Skeletal muscle tissue (tissue), 4 donors: ENCODE data around the gene MEGF6. TPM values are rescaled to one million over a fixed set of nuclear protein-coding genes. Genes with fewer than 3 reads are reported as not detected.

Source experiments
- H3K27ac ChIP-seq: one replicate; pipeline ENCODE4 v1.7.0; 2013; ENCODE audit warnings: mild to moderate bottlenecking, low read depth, low read length, inconsistent platforms
- H3K27me3 ChIP-seq, 3 donors: one replicate each; pipeline ENCODE4 v1.7.0; 2013; ENCODE audit warnings: low read length in 3 of 3; ENCODE audit not compliant: control insufficient read depth in 3 of 3, insufficient read depth in 3 of 3
- H3K36me3 ChIP-seq, 3 donors: one replicate each; pipeline ENCODE4 v1.7.0; 2013; ENCODE audit warnings: low read length in 3 of 3; ENCODE audit not compliant: control insufficient read depth in 3 of 3, insufficient read depth in 3 of 3
- H3K4me1 ChIP-seq, 3 donors: one replicate each; pipeline ENCODE4 v1.7.0; 2013; ENCODE audit warnings: low read length in 3 of 3, mild to moderate bottlenecking in 3 of 3; ENCODE audit not compliant: control insufficient read depth in 3 of 3, insufficient read depth in 3 of 3
- H3K4me3 ChIP-seq, 3 donors: one replicate each; pipeline ENCODE4 v1.7.0; 2013; ENCODE audit warnings: low read length in 3 of 3
- H3K9ac ChIP-seq, 3 donors: one replicate each; pipeline ENCODE4 v1.7.0; 2013; ENCODE audit warnings: low read length in 3 of 3, mild to moderate bottlenecking in 3 of 3, moderate library complexity in 2 of 3, low read depth in 1 of 3
- H3K9me3 ChIP-seq, 3 donors: one replicate each; pipeline ENCODE4 v1.7.0; 2013; ENCODE audit warnings: low read length in 3 of 3; ENCODE audit not compliant: control insufficient read depth in 3 of 3
- total RNA-seq: library from RNA; depleted of rRNA; stranded (reverse); fragments of >200 nt; gene quantifications from one replicate; pipeline ENCODE4 v1.2.3, GENCODE V29; 2014
- donor health status: Osteomylitis.

MEGF6 gene
- total RNA-seq, 1 donor from 2014 or later, result 10.4 TPM

GRCh38 chr1:3568815-3569435 is 42.4 kb downstream of the MEGF6 start:
- Histone ChIP-seq H3K27me3 (peaks cover 0 to 23% (median 11%) of the 10 kb centered on the region in 3 donors), H3K9ac (no peak overlapping the region), H3K4me1 (no peaks in the 10 kb centered on the region), H3K4me3 (no peak overlapping the region), H3K9me3 (no peaks in the 10 kb centered on the region), H3K27ac (no peak overlapping the region), H3K36me3 (no peaks in the 10 kb centered on the region)

DNA sequence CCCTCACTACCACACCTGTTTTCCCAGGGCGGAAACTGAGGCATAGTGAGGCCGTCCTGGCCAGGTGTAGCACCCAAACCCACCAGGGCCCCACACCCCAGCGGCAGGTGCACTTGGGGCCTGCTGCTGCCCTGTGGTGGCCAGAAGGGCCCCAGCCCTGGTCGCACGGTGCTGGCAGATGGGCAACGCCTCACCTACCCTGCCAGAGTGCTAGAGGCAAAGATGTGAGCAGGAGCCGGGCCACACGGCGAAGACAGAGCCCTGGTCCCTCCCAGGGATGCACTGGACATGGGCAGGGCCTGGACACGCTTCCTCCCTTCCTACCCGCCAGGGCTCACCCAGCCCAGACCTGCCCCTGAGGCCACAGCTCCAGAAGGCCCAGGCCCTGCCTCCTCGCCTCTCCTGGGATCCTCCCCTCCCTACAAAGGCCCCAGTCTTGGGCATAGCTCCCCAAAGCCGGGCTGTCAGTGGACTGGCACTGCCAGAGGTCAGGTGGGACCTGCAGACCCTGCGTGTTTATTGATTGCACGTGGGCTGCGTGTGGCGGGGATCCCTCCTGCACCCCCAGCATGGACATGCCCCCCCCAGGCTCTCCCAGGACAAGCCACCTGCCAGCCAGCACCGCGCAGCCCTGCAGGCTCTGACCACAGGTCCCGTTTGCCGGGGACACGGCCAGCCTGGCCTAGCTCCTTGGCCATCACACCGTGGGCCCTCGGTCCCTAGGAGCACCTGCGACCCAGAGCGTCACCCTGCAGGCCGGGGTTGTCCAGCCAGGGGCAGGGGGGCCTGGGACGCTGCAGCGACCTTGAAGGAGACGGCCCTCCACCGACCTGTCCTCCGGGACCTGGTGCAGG is 44.1 kb downstream of the MEGF6 start:
- H3K36me3 ChIP-seq, result no peaks in the 10 kb centered on the region
- H3K9ac ChIP-seq, result no peak overlapping the region
- H3K9me3 ChIP-seq, result no peaks in the 10 kb centered on the region
- no peaks in the 10 kb centered on the region for H3K4me1 ChIP-seq
- H3K27ac ChIP-seq, result no peak overlapping the region
- no peak overlapping the region for H3K4me3 ChIP-seq
- peaks cover 0 to 29% (median 11%) of the 10 kb centered on the region in 3 donors for H3K27me3 ChIP-seq

DNA sequence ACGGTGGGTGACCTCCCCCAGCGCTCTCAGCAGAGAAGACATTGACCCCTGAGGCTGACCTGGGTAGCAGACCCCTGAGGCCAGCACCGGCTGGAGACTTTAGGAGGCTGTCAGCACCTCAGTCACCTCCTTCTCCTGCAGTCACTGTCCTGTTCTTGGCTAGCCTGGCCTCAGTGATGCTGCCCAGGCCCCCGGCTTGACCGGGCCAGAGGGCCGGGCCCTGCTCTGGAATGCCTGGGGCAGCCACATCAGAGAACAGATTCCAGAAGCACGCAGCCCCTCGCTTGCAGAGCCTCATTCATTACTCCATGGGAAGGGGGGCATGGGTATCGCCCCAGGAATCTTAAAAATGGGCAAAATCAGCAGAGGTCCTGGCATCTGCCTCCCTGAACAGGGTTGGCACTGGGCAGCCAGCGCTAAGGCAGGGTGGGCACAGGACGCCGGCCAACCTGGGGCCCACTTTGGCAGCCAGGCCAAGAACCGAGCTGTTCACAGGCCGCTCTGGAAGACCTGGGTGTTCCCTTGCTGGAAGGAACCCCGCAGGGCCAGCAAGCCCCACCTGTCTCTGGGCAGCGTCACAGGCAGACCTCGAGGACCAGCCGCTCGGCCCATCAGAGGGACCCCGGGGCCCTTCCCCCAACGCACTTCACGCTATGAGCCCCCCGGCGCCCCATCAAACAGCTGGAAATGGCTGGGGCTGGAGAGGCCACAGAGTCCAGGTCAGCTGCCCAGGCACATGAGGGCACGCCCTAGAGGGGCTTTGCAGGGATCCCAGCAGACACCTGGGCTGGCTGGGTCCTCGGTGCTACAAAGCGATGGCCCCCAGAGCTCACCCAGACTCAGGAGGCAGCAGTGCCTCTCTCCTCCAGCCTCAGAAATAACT is 45.1 kb downstream of the MEGF6 start:
- Histone ChIP-seq H3K27me3 (peaks cover 0 to 29% (median 11%) of the 10 kb centered on the region in 3 donors), H3K36me3 (no peaks in the 10 kb centered on the region), H3K27ac (no peak overlapping the region), H3K4me3 (no peak overlapping the region), H3K9me3 (no peaks in the 10 kb centered on the region), H3K4me1 (no peaks in the 10 kb centered on the region), H3K9ac (no peak overlapping the region)

DNA sequence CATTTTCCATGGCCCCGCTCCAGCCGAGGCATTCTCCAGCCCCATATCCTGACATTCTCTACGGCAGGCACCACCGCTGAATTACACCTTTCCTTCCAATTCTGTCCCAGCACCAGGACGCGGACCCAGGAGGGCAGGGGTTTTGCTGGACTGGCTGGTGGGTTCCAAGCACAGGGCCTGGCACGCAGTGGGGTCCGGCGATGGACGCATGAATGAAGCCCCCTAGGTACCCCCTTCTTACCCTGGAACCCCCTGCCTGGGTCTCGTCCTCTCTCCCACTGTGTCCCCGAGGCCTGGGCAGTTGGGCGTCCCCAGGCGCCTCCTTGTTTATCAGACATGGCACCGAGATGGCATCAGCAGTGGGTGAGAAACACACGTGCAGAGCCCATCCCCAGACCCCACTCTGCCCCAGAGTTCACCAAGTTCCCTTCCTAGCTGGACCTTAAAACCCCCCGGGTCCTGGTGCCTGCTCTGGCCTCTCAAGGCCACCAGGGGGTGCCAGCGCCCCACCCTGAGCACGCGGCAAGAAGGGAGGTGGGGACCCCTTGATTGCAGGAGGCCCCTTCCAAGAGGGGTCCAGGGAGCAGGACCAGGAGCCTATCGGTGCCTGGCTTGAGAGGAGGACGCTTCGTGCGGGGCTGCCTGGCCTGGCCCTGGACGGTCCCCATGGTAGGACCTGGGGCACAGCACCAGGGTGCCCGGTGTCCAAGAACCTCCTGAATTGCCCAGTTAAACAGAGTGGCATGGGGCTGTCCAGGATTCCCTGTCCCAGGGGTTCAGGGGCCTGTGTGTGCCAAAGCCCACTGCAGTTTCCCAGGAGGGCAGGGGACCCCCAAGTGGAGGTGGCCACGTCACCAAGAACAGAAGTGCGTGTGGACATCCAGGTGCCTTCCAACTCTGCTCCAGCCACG is 46.1 kb downstream of the MEGF6 start:
- Histone ChIP-seq H3K4me3 (no peak overlapping the region), H3K9me3 (no peaks in the 10 kb centered on the region), H3K27me3 (peaks cover 0 to 37% (median 11%) of the 10 kb centered on the region in 3 donors), H3K36me3 (no peaks in the 10 kb centered on the region), H3K4me1 (peaks cover 0 to 3% (median 2%) of the 10 kb centered on the region in 3 donors), H3K27ac (no peak overlapping the region), H3K9ac (no peak overlapping the region)

DNA sequence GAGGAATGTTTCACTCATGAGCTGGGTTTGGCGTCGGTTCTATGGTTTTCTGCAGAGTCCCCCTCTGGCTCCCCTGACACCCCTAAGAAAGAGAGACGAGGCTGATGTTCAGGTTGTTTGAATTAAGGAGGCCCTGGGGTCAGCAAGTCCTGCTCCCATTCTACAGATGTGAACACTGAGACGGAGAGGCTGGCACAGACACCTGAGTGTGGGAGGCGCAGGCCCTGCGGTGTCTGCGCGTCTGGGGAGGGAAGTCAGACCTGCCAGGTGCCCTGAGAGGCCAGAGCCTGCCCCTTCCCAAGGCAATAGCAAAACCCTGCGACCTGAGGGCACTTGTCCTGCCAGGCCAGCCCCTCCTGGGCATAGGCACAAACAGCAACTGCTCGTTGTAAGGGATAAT is 47.7 kb downstream of the MEGF6 start:
- Histone ChIP-seq H3K4me1 (peaks cover 0 to 3% (median 2%) of the 10 kb centered on the region in 3 donors), H3K27me3 (peaks cover 0 to 32% (median 15%) of the 10 kb centered on the region in 3 donors), H3K4me3 (no peak overlapping the region), H3K9ac (no peak overlapping the region), H3K27ac (no peak overlapping the region), H3K9me3 (no peaks in the 10 kb centered on the region), H3K36me3 (no peaks in the 10 kb centered on the region)

DNA sequence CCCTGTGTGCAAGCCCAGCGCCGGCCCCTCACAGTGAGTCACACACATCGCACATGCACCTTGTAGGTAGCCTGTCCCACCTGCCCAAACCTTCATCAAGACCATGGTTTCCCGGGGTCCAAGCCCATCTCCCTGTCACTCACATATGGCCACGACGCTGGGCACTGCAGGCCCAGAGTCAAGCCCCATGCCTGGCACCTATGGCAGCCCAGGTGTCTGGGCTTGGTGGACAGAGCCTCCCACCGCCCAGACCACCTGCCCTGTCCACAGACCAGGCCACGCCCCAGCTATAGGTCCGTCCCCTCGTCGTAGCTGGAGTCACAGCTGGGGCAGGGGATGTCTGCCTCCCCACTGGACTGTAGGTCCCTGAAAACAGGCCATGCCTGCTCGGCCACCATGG is 48.2 kb downstream of the MEGF6 start:
- H3K9me3 ChIP-seq, result no peaks in the 10 kb centered on the region
- H3K9ac ChIP-seq, result no peak overlapping the region
- no peak overlapping the region for H3K27ac ChIP-seq
- peaks cover 0 to 35% (median 15%) of the 10 kb centered on the region in 3 donors for H3K27me3 ChIP-seq
- H3K4me1 ChIP-seq, result peaks cover 0 to 3% (median 2%) of the 10 kb centered on the region in 3 donors
- H3K36me3 ChIP-seq, result no peaks in the 10 kb centered on the region
- no peak overlapping the region for H3K4me3 ChIP-seq

DNA sequence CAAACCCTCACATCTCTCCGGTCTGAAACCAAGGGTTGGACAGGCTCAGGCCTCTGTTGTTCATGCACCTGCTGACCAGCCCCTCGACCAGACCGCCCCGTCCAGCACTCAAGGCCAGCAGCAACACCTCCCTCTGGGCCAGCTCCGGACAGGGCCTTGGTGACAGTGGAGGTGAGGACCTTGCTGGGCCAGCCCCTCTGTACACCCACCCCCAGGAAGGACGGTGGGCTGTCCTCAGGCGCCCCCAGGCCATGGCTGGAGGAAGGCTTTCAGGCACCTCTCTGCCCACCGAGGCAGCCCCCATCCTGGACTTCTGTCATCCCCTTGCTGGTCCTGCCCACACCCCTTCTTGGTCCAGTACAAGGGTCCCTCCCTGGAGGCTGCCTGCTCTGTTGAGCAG is 48.6 kb downstream of the MEGF6 start:
- Histone ChIP-seq H3K27me3 (peaks cover 0 to 37% (median 15%) of the 10 kb centered on the region in 3 donors), H3K9me3 (no peaks in the 10 kb centered on the region)

DNA sequence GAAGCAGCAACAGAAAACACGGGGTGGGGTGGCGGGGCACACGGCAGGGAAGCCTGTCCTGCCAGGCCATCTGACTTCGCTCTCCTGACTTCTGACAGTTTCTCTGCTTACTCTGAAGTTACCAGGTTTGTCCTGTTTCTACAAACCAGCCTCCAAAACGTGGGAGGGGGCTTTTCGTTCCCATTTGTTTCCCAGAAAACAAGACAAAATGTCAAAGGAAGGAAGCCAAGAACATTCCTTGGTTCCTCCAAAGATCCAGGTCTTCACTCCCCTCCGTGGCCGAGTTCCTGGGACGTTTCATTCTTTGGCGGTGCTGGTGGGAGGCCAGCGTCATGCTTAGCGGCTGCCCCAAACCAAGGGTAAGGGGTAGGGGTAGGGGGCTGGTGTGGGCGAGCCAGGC is 49.6 kb downstream of the MEGF6 start:
- Histone ChIP-seq H3K36me3 (no peaks in the 10 kb centered on the region), H3K27me3 (peaks cover under 1 to 45% (median 24%) of the 10 kb centered on the region in 3 donors), H3K27ac (no peak overlapping the region), H3K4me1 (peaks cover 0 to 3% (median 2%) of the 10 kb centered on the region in 3 donors), H3K9ac (no peak overlapping the region), H3K9me3 (no peaks in the 10 kb centered on the region), H3K4me3 (no peak overlapping the region)

More for the DNA sequence above, 48.6 kb downstream of the MEGF6 start:
- no peak overlapping the region for H3K27ac ChIP-seq
- no peak overlapping the region for H3K9ac ChIP-seq
- H3K4me3 ChIP-seq, result no peak overlapping the region
- H3K4me1 ChIP-seq, result peaks cover 0 to 3% (median 2%) of the 10 kb centered on the region in 3 donors
- no peaks in the 10 kb centered on the region for H3K36me3 ChIP-seq

DNA sequence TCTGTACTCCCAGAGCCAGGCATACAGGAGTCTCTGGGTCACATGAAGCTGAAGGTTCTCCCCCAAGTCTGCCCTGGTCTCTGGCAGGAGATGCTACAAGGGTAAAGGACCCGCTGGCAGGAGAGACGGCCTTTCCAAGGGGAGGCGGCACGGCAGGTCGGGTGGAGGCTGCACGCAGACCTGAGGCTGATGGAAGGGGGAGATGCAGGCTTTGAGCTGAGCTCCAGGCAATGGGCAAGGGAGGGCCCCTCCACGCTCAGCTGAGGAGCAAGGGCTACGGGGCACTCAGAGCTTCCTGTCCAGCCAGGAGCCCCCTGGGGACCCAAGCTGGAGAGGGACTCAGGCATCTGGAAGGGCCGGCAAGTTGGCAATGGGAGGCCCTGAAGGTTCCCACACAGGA is 50.3 kb downstream of the MEGF6 start:
- H3K27me3 ChIP-seq, result peaks cover 5 to 48% (median 31%) of the 10 kb centered on the region in 3 donors
- no peaks in the 10 kb centered on the region for H3K36me3 ChIP-seq
- peaks cover 0 to 3% (median 2%) of the 10 kb centered on the region in 3 donors for H3K4me1 ChIP-seq
- H3K27ac ChIP-seq, result no peak overlapping the region
- no peaks in the 10 kb centered on the region for H3K9me3 ChIP-seq
- no peak overlapping the region for H3K4me3 ChIP-seq
- H3K9ac ChIP-seq, result no peak overlapping the region
